Esophagus squamous epithelium (tissue), 4 donors: ENCODE results near the gene CTSE.

Experiments
- POLR2A ChIP-seq, 4 donors: fragments of 450-650 bp; IDR thresholded peaks; one replicate each; pipeline ENCODE4 v1.6.1; 2017; ENCODE audit warnings: antibody characterized with exemption in 4 of 4, mild to moderate bottlenecking in 4 of 4, moderate library complexity in 3 of 4
- TF ChIP-seq, protein P1 (sequence below), 6 experiments: fragments of 450-650 bp in 4 of 6; fragments of 200-600 bp in 2 of 6; sonication (generic) in 2 of 6; IDR thresholded peaks; one replicate each; pipeline ENCODE4 v1.5.1; 2016 to 2019; ENCODE audit warnings: antibody characterized with exemption in 6 of 6, mild to moderate bottlenecking in 4 of 6, moderate library complexity in 4 of 6

GRCh38 chr1:206006946-206007345 lies 16.7 kb downstream of the CTSE start:
- TF ChIP-seq, protein P1, sequence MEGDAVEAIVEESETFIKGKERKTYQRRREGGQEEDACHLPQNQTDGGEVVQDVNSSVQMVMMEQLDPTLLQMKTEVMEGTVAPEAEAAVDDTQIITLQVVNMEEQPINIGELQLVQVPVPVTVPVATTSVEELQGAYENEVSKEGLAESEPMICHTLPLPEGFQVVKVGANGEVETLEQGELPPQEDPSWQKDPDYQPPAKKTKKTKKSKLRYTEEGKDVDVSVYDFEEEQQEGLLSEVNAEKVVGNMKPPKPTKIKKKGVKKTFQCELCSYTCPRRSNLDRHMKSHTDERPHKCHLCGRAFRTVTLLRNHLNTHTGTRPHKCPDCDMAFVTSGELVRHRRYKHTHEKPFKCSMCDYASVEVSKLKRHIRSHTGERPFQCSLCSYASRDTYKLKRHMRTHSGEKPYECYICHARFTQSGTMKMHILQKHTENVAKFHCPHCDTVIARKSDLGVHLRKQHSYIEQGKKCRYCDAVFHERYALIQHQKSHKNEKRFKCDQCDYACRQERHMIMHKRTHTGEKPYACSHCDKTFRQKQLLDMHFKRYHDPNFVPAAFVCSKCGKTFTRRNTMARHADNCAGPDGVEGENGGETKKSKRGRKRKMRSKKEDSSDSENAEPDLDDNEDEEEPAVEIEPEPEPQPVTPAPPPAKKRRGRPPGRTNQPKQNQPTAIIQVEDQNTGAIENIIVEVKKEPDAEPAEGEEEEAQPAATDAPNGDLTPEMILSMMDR (IDR thresholded peaks at IDR 0.05) = no peak
- no peak for TF ChIP-seq POLR2A (IDR thresholded peaks at IDR 0.05)
